GDM1 (cell line): ENCODE data around the gene MAGIX.

ENCODE experiments used
- DNase-seq: peaks from one replicate; lab custom pipeline; 2025; lab: John Stamatoyannopoulos, UW

MAGIX gene

DNA sequence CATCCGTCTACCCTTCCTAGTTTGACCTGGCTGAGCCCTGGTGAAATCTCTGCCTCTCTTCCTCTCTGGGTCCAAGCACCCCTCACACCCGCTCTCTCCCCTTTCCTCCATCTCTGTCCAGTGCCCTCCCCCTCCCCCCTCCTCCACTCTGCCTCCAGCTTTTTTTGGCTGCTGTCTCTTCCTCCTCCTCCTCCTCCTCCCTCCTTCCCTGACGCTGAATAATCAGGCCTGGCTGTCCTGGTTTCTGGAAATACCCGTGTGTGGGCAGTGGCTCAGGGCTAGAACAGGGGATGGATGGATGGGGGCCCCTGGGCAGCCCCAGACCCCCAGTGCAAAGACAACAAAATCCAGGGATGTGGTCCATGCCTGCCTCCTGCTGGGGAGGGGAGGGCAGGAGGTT is 42.2 kb downstream of the MAGIX start:
- no peak for DNase-seq

DNA sequence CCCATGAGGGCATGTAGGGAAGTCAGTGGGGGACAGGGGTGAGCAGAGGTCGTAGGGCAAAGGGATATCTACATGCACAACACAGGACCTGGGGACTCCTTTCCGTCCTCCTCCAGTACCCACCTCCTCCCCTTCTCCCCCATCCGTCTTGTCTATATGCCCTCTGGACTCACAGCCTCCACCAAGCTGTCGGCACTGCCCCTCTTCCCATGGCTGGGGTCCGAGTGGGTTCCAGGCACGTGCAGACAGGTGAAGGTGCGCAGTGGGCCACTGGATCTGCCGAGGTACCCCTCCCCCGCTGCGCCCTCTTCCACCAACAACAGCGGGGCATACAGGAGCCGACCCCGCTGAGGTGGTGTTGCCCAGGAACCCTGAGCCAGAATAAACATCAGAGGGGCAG is 42.9 kb downstream of the MAGIX start:
- no peak for DNase-seq

DNA sequence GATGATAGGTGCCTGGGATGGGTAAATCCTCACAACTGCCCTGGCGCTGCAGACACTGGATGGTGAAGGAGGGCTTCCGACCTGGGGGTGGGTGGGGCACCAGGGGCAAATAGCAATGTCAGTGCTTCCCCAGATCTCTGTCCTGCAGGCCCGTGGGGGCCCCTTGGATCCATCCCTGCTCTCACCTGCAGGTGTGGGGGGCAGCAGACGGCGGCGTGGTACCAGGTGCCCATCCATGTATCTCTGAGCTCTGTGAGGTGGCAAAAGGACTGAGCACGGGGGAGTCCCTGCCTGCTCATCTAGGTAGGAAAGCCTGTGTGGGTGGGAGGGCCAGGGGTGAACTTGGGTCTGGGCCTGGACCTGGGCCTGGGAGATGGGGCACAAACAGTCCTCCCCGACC is 44.0 kb downstream of the MAGIX start:
- DNase-seq, result no peak

DNA sequence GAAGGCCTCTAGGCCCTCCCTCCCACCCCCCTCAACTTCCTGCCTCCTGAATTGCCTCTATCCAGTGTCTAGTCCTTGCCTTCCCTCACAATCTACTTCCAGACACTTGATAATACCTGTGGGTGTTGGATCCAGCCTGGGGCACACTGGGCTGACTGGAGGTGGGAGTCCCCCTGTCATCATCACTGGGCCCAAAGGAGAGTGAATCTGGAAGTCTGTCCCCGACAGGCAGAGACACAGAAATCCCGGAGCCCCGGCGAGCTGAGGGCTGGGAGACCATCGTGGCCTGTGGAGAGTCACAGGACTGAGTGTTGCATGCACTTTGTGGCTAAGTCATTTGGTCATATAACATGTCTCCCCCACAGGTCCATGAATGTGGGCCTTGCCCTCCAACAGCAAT is 45.8 kb downstream of the MAGIX start:
- no peak for DNase-seq

DNA sequence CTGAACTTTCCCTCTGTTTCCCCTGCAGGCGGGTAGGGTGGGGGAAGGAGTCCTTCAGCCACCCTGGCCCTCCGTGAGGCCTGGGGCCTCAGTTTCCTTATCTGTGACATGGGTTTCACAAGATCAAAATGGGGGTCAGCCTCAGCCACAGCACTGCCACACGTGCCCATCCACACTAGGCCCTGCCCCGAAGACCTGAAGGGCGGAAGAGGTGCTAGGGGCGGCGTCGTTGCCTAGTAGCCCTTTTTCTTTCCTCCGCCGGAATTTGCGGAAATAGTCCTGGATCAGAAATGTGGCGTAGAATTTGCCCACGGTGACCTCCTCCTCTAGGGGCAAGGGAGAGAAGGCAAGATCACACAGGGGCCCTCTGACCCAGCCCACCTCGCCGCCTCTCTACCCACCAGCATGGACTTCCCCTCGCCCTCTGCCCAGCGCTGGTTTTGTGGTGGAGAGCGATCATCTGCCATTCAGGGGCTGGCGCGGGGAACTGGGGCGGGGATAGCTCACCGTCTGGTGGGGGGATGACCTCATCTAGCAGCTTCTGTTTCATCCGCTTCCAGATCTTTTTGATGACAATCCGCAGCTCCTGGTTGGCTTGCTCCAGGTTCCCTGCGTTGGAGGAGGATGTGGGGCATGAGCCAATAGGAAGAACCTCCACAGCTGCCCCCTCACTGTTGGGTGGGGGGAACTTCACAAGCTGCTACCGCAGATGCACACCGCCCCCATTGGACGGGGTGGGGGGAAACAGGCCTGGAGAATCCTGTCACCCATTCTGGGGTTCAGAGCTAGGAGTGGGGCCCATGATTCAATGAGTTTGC is 47.1 kb downstream of the MAGIX start:
- DNase-seq, result no peak

DNA sequence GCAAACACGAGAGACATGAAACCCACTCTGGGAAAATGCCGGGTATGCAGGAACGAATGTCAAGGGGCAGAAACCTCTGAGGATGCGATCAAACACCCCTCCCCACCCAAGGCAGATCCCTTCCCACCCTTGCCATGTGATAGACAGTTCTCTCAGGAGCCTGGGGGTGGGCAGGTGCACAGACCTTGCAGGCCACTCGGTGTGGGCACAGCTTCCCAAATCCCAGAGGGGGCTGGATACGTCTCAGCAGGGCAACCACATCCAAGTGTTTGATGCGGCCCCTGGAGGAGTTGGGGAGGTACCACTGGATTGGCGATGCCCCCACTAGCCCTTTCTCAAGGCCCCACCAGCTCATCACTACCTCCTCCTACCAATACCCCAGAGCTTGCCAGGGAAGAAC is 47.8 kb downstream of the MAGIX start:
- no peak for DNase-seq

DNA sequence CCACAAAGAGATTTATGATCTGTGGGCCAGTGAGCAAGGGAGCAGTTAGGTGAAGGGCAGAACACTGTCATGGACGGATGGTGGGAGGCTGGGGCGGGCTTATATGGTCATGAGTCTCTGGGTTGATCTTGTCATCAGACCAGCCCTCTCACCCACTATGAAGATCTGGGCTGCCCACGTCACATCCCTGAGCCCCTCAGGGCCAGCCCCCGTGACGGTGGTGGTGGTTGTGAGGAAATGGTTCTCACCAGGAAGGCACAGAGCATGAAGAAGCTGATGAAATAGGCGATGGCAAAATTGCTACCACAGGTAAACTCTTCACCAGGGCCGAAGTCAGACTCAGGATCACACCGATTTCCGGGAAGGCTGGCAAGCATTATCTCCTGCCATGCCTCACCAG is 48.5 kb downstream of the MAGIX start:
- DNase-seq, result no peak

DNA sequence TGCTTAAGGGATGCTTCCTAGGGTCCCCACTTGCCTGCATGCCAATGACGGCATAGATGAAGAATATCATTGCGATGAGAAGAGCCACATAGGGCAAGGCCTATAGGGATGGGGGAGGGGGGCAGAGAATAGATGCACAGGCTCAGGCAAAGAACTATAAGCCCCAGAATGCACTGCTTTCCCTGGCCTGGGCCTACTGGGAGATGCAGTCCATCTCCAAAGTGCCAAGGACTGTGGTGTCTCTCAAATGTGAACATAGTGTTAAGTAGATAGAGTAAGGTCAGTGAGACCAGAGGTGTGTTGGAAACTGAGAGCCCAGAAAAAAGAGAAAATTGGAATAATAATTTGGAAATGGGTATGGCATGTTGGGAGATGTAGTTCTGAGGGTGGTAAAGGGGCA is 49.7 kb downstream of the MAGIX start:
- no peak for DNase-seq

DNA sequence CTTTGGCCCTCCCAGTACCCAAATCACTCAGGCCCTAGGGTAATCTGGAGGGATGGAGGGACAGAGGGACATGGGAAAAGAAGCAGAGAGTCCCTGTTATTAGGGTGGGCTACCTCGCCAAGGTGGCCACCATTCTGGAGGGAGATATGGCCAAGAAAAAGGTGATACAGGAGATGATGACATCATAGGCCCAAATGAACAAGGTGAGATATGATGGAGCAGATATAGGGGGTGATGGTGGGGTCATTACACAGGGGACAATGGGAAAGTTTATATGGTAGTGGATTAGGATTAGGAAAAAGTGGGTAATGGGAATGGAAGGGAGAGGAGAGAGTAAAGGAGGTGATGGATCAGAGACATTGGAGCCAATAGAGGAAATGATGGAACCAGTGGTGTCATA is 50.3 kb downstream of the MAGIX start:
- DNase-seq, result no peak

DNA sequence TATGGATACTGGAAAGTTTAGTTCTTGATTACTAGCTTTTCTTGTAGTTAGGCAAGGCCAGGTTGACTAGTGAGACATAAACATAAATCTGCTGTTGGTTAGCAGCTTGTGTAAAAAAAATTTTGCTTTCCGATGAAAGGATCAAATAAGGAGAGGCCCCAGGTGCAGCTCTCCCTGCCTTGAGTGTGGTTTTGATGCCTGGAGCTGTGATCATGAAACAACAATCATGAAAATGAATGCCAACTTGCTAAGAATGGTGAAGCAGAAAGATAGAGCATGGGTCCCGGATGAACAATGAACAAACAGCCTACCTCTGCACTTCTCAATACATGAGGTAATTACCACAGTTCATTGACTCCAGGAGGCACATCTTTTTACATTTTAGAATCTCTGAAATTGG is 51.9 kb downstream of the MAGIX start:
- no peak for DNase-seq

DNA sequence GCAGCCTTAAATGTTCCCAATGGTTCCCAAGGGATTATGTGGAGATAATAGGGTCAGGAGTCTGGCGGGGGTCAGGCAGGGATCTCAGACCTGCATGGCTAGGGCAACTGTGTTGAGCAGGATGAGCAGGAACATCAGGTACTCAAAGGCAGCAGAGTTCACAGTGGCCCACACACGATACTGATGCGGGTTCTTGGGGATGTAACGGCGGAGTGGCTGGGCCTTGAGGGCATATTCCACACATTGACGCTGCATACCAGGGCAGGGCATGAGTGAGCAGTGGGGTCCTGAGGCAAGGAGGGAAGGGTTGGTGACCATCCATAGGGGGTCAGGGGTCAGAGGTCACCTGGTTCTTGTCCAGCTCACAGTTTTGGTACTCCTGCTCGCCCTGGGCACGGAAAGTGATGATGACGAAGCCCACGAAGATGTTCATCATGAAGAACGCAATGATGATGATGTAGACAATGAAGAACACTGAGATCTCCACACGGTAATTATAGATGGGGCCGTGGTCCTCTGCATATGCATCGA is 52.5 kb downstream of the MAGIX start:
- DNase-seq, result no peak
